GM19455 (cell line): ENCODE measurements around the gene ARHGEF18.

Experiments used
- ATAC-seq: cut with Tn5 transposase; IDR thresholded peaks from one replicate; pipeline ENCODE4 v1.9.1; 2021; ENCODE audit not compliant: unreplicated experiment

Gene ARHGEF18

DNA sequence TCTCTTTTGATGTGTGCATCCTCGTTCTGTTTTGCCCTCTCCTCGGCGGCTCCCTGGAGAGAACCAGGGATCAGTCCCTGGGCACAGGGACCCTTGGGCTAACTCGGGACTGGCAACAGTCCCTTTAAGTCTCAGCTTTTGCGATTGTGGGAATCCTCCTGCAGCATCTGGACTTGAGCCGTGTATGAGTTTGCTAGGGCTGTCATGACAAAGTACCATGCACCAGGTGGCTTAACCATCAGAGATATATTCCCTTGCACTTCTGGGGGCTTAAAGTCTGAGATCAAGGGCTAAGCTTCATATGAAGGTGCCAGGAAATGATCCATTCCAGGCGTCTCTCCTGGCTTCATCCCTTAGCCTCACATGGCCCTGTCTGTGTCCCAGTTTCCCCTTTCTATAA, 34.5 kb downstream of the ARHGEF18 start:
- ATAC-seq = no peak

DNA sequence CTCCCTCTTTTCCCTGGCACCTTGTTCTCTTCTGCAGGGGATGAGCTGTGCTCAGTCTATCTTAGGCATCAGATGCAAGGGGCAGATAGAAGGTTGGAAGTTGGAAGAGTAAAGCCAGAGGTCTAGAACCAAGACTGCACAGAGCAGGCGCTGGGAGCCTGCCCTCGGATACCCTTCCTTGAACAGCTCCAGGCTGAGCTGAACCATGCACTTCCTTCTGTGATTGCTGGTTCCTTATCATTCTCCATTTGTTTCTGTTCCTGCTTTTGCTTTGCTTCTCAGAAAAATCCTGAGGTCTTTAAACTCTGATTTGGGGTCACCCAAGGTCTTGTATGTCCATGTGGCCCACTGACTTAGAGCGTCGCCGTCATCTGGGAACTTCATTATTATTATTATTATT, 36.3 kb downstream of the ARHGEF18 start:
- ATAC-seq = no peak

DNA sequence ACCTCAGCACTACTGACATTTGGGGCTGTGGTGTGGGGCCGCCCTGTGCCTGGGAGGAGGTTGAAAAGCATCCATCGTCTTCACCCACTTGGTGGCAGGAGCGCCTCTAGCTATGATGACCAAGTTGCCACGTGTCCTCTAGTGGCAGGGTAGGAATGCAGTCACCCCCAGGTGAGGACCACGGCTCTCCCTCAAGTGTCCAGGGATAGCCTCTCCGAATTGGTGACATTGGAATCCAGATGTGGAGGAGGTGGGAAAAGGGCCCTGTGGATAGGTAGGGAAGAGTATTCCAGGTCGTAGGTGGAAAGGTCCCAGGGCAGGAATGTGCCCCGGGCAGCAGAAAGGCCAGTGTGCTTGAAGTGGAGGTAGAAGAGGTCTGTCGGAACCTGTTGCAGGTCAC, 37.6 kb downstream of the ARHGEF18 start:
- ATAC-seq = no peak

DNA sequence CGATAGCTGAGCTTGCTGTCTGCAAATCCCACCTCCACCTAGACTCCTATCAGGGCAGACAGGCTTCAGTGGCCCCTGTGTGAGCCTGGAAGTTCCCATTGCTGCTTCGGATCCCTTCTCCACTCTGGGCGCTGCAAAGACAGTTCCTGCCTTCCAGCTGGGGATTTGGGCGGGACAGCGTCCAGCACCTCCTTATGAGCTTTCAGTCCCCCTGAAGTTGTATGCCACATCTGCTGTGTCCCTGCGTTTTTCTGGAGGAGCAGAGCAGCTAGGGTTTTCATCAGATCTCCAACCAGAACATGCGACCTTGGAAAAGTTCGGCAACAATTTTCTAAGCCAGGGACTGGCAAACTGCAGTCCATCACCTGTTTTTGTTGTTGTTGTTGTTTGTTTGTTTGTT, 38.0 kb downstream of the ARHGEF18 start:
- ATAC-seq = no peak

DNA sequence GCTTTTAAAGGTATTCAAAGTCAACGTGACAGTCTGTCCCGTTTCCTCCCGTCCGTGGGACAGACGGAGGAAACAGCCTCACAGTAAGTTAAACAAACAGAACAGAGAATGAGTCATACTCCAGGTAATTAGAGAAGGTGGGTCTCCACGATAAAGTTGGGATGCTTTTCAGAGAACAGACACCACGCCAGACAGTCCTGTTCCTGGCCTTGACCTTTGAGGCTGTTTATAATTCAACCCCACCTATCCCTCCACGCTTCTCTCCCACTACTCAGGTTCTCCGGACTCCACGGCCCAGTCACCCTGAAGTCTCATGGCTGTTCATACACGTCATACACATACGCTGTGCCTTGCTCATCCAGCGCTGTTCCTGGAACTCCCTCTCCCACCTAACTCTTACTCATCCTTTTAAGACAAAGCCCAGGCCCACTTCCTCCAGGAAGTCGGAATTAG, 42.5 kb downstream of the ARHGEF18 start:
- no peak for ATAC-seq

DNA sequence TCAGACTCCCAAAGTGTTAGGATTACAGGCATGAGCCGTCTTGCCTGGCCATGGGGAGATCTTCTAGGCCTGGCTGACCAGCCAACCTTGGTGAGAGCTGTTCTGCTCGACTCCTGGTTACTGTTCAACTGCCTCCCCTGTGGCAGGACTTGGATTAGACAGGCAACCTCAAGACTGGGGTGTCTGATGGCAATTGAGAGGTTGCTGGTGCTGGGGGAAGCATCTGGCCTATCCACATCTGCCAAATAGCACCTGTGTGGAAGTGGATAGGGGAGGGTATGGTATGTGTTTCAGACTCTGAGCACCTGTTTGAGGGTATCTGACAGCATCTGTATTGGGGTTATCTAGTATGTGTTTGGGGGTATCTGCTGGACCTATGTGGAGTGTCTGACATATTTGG, 44.7 kb downstream of the ARHGEF18 start:
- no peak for ATAC-seq

DNA sequence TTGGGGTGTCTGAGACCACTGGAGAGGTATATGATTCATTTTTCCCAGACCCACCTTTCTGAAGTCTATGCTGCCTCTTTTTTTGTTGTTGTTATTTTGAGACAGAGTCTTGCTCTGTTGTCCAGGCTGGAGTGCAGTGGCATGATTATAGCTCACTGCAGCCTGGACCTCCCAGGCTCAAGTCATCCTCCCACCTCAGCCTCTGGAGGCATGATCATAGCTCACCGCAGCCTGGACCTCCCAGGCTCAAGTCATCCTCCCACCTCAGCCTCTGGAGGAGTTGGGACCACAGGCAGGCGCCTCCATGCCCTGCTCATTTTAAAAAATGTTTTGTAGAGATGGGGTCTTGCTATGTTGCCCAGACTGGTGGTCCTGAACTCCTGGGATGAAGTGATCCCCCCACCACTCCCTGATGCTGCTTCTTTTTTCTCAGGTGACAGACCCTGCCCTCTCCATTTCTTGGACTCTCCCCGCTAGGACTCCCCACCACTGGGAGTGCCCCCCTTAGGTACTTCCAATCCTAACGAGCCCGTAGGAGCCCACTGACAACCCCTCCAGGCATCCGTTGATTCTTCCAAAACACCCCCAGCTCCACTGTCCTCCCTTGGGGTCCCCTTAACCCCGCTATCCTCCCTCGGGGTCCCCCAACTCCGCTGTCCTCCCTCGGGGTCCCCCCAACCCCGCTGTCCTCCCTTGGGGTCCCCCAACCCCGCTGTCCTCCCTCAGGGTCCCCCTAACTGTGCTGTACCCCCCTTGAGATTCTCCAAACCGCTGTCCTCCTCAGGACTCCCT, 45.4 kb downstream of the ARHGEF18 start:
- ATAC-seq = no peak

DNA sequence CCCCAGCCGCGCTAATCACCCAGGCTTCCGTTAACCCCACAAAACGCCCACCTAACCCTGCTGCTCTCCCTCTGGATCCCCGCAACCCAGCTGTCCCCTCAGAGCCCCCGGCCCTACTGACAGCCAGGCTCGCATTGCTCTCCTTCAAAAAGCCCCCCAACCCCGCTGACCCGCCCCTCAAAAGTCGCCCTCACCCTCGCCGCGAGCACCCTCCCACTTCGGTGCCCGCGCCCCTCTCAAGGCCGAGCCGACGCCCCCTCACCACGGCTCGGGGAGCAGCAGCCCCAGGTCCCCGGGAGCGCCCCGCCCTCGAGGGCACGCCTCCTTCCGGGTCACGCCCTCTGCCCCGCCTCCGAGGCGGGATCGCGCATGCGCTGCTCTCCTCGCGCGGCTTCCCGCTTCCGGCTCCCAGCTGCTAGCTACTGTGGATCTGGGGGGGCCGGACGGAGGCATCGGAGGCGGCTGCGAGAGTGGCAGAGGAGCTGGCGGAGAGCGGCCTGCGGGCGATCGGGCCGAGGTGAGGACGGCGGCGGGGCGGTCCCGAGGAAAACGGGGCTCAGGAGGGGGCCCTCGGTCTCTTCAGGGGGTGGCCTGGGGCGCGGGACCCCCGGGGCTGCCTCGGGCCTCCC, 46.1 kb downstream of the ARHGEF18 start:
- no peak for ATAC-seq

DNA sequence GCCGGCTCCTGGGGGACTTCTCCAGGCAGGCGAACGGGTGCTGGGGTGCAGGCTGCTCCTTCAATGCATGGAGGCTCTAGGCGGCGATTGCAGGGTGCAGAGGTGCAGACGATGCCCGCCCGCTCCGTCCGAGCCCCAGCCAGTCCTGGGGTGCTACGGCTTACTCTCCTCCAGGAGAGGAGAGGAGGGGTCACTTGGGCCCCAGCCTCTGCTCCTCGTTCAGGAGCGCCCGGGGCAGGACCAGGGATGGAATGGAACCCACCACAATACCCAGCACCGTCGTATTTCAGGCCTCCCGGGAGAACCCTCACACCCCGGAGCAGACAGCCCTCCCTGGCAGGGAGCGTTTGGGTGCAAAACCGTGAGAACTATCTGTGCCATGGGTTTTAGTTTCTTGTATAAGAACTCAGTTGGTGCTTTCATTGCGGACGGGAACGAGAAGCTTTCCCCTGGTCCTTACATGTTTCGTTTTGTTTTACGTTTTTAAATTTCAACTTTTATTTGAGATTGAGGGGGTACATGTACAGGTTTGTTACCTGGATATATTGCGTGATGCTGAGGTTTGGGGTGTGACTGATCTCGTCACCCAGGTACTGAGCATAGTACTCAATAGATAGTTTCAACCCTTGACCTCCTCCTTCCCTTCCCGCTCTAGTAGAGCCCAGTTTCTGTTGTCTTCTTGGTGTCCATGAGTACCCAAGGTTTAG, 46.8 kb downstream of the ARHGEF18 start:
- ATAC-seq = no peak

DNA sequence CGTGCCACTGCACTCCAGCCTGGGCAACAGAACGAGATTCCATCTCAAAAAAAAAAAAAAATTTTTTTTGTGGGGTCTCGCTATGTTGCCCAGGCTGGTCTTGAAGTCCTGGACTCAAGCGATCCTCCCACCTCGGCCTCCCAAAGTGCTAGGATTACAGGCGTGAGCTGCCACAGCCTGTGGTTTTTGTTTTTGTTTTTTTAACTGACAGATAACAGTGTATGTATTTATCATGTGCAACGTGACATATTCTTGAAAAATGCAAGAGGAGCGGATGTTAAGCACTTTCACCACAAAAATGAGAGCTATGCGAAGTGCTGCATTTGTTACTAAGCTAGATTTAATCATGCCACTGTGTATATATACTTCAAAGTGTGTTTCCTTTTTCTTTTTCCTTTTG, 49.0 kb downstream of the ARHGEF18 start:
- ATAC-seq = no peak
